Erythroblast (primary cell): ENCODE measurements around the gene ENPEP.

Experiments used
- GATA1 ChIP-seq: IDR thresholded peaks from 2 replicates; pipeline ENCODE4 v1.6.1; 2011; ENCODE audit warnings: low read depth, mild to moderate bottlenecking, control low read depth, low read length, moderate library complexity
- POLR2A ChIP-seq: IDR thresholded peaks from 2 replicates; pipeline ENCODE4 v1.6.1; 2011; ENCODE audit warnings: mild to moderate bottlenecking, low read length

DNA sequence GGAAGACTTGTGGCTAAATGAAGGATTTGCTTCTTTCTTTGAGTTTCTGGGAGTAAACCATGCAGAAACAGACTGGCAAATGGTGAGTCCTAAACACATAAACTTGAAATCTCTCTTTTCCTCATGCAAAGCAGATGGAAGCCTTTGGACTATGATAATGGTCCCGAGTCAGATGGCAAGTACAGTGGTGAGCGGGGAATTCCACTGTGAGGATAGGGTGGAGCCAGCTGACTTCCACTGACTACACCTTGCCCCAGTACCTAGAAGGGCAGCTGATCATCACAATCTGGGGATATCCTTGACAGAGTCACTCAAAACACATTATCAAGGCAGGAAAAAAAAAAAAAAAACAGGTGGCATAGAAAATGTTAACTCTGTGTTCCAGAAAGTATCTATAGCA, 34.3 kb downstream of the ENPEP start:
- TF ChIP-seq POLR2A, result no peak
- no peak for TF ChIP-seq GATA1
